ENCODE results near the gene SATB1.

DNA sequence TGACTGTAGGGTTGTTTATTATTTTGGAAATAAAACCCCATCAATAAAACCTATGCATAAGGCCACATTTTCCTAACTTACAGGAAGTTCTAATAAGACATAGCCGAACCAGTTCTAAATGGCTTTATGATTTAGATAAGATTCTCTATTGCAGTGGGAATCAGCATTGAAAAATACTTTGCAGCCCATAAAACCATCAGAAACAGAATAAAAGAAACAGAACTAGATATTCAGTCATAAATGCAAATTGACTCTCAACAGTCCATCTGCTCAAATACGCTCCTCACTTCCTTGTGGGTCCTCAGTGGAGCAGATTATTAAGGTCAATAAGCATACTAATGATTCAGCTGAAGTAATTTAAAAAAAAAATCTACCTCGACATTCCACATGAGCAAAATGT, 8.8 kb downstream of the SATB1 start:
- TF ChIP-seq, protein P1, sequence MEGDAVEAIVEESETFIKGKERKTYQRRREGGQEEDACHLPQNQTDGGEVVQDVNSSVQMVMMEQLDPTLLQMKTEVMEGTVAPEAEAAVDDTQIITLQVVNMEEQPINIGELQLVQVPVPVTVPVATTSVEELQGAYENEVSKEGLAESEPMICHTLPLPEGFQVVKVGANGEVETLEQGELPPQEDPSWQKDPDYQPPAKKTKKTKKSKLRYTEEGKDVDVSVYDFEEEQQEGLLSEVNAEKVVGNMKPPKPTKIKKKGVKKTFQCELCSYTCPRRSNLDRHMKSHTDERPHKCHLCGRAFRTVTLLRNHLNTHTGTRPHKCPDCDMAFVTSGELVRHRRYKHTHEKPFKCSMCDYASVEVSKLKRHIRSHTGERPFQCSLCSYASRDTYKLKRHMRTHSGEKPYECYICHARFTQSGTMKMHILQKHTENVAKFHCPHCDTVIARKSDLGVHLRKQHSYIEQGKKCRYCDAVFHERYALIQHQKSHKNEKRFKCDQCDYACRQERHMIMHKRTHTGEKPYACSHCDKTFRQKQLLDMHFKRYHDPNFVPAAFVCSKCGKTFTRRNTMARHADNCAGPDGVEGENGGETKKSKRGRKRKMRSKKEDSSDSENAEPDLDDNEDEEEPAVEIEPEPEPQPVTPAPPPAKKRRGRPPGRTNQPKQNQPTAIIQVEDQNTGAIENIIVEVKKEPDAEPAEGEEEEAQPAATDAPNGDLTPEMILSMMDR (conservative IDR thresholded peaks at IDR 0.05; ENCODE audit: low read depth in 2 of 2) = no peak
- TF ChIP-seq POLR2AphosphoS5 (IDR thresholded peaks at IDR 0.05; ENCODE audit: low read depth) = no peak
- no peak for TF ChIP-seq EZH2 (IDR thresholded peaks at IDR 0.05; ENCODE audit: low read depth, unreplicated experiment)
- TF ChIP-seq ZNF114 (CRISPR knock-in tag; IDR thresholded peaks at IDR 0.05) = no peak
- TF ChIP-seq, protein P2, sequence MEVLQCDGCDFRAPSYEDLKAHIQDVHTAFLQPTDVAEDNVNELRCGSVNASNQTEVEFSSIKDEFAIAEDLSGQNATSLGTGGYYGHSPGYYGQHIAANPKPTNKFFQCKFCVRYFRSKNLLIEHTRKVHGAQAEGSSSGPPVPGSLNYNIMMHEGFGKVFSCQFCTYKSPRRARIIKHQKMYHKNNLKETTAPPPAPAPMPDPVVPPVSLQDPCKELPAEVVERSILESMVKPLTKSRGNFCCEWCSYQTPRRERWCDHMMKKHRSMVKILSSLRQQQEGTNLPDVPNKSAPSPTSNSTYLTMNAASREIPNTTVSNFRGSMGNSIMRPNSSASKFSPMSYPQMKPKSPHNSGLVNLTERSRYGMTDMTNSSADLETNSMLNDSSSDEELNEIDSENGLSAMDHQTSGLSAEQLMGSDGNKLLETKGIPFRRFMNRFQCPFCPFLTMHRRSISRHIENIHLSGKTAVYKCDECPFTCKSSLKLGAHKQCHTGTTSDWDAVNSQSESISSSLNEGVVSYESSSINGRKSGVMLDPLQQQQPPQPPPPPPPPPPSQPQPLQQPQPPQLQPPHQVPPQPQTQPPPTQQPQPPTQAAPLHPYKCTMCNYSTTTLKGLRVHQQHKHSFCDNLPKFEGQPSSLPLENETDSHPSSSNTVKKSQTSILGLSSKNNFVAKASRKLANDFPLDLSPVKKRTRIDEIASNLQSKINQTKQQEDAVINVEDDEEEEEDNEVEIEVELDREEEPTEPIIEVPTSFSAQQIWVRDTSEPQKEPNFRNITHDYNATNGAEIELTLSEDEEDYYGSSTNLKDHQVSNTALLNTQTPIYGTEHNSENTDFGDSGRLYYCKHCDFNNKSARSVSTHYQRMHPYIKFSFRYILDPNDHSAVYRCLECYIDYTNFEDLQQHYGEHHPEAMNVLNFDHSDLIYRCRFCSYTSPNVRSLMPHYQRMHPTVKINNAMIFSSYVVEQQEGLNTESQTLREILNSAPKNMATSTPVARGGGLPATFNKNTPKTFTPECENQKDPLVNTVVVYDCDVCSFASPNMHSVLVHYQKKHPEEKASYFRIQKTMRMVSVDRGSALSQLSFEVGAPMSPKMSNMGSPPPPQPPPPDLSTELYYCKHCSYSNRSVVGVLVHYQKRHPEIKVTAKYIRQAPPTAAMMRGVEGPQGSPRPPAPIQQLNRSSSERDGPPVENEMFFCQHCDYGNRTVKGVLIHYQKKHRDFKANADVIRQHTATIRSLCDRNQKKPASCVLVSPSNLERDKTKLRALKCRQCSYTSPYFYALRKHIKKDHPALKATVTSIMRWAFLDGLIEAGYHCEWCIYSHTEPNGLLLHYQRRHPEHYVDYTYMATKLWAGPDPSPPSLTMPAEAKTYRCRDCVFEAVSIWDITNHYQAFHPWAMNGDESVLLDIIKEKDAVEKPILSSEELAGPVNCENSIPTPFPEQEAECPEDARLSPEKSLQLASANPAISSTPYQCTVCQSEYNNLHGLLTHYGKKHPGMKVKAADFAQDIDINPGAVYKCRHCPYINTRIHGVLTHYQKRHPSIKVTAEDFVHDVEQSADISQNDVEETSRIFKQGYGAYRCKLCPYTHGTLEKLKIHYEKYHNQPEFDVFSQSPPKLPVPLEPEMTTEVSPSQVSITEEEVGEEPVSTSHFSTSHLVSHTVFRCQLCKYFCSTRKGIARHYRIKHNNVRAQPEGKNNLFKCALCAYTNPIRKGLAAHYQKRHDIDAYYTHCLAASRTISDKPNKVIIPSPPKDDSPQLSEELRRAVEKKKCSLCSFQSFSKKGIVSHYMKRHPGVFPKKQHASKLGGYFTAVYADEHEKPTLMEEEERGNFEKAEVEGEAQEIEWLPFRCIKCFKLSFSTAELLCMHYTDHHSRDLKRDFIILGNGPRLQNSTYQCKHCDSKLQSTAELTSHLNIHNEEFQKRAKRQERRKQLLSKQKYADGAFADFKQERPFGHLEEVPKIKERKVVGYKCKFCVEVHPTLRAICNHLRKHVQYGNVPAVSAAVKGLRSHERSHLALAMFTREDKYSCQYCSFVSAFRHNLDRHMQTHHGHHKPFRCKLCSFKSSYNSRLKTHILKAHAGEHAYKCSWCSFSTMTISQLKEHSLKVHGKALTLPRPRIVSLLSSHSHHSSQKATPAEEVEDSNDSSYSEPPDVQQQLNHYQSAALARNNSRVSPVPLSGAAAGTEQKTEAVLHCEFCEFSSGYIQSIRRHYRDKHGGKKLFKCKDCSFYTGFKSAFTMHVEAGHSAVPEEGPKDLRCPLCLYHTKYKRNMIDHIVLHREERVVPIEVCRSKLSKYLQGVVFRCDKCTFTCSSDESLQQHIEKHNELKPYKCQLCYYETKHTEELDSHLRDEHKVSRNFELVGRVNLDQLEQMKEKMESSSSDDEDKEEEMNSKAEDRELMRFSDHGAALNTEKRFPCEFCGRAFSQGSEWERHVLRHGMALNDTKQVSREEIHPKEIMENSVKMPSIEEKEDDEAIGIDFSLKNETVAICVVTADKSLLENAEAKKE (CRISPR knock-in tag; IDR thresholded peaks at IDR 0.05) = no peak
- TF ChIP-seq STAT1 (IDR thresholded peaks at IDR 0.05; ENCODE audit: unreplicated experiment) = no peak
- no peak for TF ChIP-seq EZH2phosphoT487 (IDR thresholded peaks at IDR 0.05; ENCODE audit: unreplicated experiment)
- TF ChIP-seq, protein P3, sequence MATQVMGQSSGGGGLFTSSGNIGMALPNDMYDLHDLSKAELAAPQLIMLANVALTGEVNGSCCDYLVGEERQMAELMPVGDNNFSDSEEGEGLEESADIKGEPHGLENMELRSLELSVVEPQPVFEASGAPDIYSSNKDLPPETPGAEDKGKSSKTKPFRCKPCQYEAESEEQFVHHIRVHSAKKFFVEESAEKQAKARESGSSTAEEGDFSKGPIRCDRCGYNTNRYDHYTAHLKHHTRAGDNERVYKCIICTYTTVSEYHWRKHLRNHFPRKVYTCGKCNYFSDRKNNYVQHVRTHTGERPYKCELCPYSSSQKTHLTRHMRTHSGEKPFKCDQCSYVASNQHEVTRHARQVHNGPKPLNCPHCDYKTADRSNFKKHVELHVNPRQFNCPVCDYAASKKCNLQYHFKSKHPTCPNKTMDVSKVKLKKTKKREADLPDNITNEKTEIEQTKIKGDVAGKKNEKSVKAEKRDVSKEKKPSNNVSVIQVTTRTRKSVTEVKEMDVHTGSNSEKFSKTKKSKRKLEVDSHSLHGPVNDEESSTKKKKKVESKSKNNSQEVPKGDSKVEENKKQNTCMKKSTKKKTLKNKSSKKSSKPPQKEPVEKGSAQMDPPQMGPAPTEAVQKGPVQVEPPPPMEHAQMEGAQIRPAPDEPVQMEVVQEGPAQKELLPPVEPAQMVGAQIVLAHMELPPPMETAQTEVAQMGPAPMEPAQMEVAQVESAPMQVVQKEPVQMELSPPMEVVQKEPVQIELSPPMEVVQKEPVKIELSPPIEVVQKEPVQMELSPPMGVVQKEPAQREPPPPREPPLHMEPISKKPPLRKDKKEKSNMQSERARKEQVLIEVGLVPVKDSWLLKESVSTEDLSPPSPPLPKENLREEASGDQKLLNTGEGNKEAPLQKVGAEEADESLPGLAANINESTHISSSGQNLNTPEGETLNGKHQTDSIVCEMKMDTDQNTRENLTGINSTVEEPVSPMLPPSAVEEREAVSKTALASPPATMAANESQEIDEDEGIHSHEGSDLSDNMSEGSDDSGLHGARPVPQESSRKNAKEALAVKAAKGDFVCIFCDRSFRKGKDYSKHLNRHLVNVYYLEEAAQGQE (IDR thresholded peaks at IDR 0.05; ENCODE audit: unreplicated experiment) = no peak
